ENCODE data around the gene PALLD.

DNA sequence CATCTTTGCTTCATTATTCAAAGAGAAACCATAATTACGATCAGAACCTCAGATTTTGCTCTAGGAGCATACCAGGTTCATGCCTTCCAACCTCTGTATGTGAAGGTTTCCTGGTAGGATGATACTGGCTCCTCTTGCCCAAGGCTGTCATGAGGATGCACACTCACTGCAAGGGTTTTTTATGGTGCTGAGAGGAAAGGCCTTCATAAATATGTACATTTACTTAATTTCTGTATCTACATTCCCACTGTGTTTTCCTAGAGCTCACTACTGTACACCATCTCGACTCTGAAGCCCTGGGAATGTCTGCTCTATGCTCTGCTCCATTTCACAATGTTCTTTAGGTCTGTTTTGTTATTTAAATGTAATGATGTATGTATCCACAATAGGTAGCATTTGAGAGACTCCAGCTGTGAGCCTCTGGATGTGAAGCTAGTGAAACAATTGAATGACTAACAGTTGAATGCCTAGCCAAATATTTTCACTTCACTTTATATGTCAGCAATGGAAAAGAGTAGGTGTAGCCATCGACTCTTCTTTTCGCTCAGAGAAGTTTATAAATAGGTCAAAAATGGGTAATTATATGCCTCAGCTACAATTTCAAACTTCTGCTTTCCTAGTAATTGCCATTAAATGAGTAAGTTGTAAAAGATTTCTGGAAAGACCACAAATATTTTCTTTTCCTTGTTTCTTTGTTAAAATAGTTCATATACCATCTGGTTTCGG lies 228.0 kb downstream of the PALLD start:
- TF ChIP-seq, protein P1, sequence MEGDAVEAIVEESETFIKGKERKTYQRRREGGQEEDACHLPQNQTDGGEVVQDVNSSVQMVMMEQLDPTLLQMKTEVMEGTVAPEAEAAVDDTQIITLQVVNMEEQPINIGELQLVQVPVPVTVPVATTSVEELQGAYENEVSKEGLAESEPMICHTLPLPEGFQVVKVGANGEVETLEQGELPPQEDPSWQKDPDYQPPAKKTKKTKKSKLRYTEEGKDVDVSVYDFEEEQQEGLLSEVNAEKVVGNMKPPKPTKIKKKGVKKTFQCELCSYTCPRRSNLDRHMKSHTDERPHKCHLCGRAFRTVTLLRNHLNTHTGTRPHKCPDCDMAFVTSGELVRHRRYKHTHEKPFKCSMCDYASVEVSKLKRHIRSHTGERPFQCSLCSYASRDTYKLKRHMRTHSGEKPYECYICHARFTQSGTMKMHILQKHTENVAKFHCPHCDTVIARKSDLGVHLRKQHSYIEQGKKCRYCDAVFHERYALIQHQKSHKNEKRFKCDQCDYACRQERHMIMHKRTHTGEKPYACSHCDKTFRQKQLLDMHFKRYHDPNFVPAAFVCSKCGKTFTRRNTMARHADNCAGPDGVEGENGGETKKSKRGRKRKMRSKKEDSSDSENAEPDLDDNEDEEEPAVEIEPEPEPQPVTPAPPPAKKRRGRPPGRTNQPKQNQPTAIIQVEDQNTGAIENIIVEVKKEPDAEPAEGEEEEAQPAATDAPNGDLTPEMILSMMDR (IDR thresholded peaks at IDR 0.05; ENCODE audit: low read length): no peak
- TF ChIP-seq EZH2 (optimal IDR thresholded peaks at IDR 0.05; ENCODE audit: low read depth, low read length) (no peak), EZH2phosphoT487 (IDR thresholded peaks at IDR 0.05; ENCODE audit: low read length) (no peak)
